B cell (primary cell): Measurements from ENCODE around the gene EYS.

Experiments
- CTCF ChIP-seq: fragments of 200-600 bp; IDR thresholded peaks from one replicate; pipeline ENCODE4 v1.8.0; 2022; ENCODE audit warnings: antibody characterized with exemption, mild to moderate bottlenecking
- EZH2 ChIP-seq: IDR thresholded peaks from 2 replicates; pipeline ENCODE4 v1.6.1; 2012; ENCODE audit warnings: borderline replicate concordance, low read depth, mild to moderate bottlenecking, moderate library complexity, low read length; ENCODE audit not compliant: insufficient read depth, poor library complexity, severe bottlenecking

- TF ChIP-seq CTCF (no peak), EZH2 (no peak)
Measured at GRCh38 chr6:64254558-64254957, 1452.5 kb downstream of the EYS start.
